Neural cell (in vitro differentiated cells): ENCODE measurements around the gene MS4A13. TPM values are rescaled to one million over a fixed set of nuclear protein-coding genes. Genes with fewer than 3 reads are reported as not detected.

Experiments
- H2AFZ ChIP-seq: fragments of 200-600, 300-800 bp; sonication (generic), shearing (Covaris generic); 2 replicates; pipeline ENCODE4 v1.6.0; 2014; ENCODE audit warnings: low read depth, mild to moderate bottlenecking, antibody characterized with exemption, low read length, moderate library complexity
- H3F3A ChIP-seq: fragments of 200-600 bp; shearing (Covaris generic); 2 replicates; pipeline ENCODE4 v1.6.1; 2016; ENCODE audit warnings: mild to moderate bottlenecking, moderate library complexity, mixed read lengths, antibody characterized with exemption, low read length; ENCODE audit not compliant: insufficient read depth, poor library complexity, severe bottlenecking
- H3K27ac ChIP-seq: fragments of 200-600, 300-800 bp; sonication (generic), shearing (Covaris generic); 2 replicates; pipeline ENCODE4 v1.5.1; 2014; ENCODE audit warnings: mild to moderate bottlenecking, low read length, moderate library complexity
- H3K27me3 ChIP-seq: fragments of 300-800, 200-600 bp; sonication (generic), shearing (Covaris generic); 2 replicates; pipeline ENCODE4 v1.6.0; 2014; ENCODE audit warnings: mild to moderate bottlenecking, low read depth, low read length, moderate library complexity; ENCODE audit not compliant: insufficient read depth
- H3K36me3 ChIP-seq: fragments of 300-800, 200-600 bp; sonication (generic), shearing (Covaris generic); 2 replicates; pipeline ENCODE4 v1.5.1; 2014; ENCODE audit warnings: mild to moderate bottlenecking, antibody characterized with exemption, low read length, moderate library complexity; ENCODE audit not compliant: insufficient read depth
- H3K4me2 ChIP-seq: fragments of 300-800, 200-600 bp; sonication (generic), shearing (Covaris generic); 2 replicates; pipeline ENCODE4 v1.6.0; 2014; ENCODE audit warnings: mild to moderate bottlenecking, low read length
- H3K4me3 ChIP-seq: fragments of 300-800, 200-600 bp; sonication (generic), shearing (Covaris generic); 2 replicates; pipeline ENCODE4 v1.5.1; 2014; ENCODE audit warnings: mild to moderate bottlenecking, low read length, moderate library complexity
- H3K79me2 ChIP-seq: fragments of 200-600 bp; shearing (Covaris generic); replicated peaks from 2 replicates; pipeline ENCODE4 v1.6.0; 2014; ENCODE audit warnings: mild to moderate bottlenecking, low read length, moderate library complexity; ENCODE audit not compliant: insufficient read depth
- H3K9ac ChIP-seq: fragments of 300-800, 200-600 bp; sonication (generic), shearing (Covaris generic); 2 replicates; pipeline ENCODE4 v1.6.1; 2016; ENCODE audit warnings: mild to moderate bottlenecking, low read length, mixed read lengths
- H3K9me2 ChIP-seq: fragments of 200-600 bp; shearing (Covaris generic); 2 replicates; pipeline ENCODE4 v1.6.1; 2016; ENCODE audit warnings: mild to moderate bottlenecking, low read length, mixed read lengths; ENCODE audit not compliant: insufficient read depth
- H3K9me3 ChIP-seq: fragments of 200-600, 300-800 bp; sonication (generic), shearing (Covaris generic); 2 replicates; pipeline ENCODE4 v1.6.1; 2016; ENCODE audit warnings: mild to moderate bottlenecking, mixed run types, low read length, moderate library complexity, mixed read lengths
- H4K20me1 ChIP-seq: fragments of 200-600 bp; shearing (Covaris generic); 2 replicates; pipeline ENCODE4 v1.6.1; 2016; ENCODE audit warnings: mild to moderate bottlenecking, mixed run types; ENCODE audit not compliant: insufficient read depth
- EP300 ChIP-seq: fragments of 450-650 bp; conservative IDR thresholded peaks from 2 replicates; pipeline ENCODE4 v1.6.1; 2014; ENCODE audit warnings: antibody characterized with exemption, mild to moderate bottlenecking, moderate library complexity; ENCODE audit not compliant: poor library complexity, severe bottlenecking
- EZH2 ChIP-seq: fragments of 200-600, 300-800 bp; shearing (Covaris generic), sonication (generic); IDR thresholded peaks from 2 replicates; pipeline ENCODE4 v1.6.1; 2014; ENCODE audit warnings: antibody characterized with exemption, low read length, borderline replicate concordance, mild to moderate bottlenecking; ENCODE audit not compliant: insufficient read depth, poor library complexity, severe bottlenecking
- MXI1 ChIP-seq: fragments of 450-650 bp; conservative IDR thresholded peaks from 2 replicates; pipeline ENCODE4 v1.6.1; 2014; ENCODE audit warnings: antibody characterized with exemption, mild to moderate bottlenecking; ENCODE audit not compliant: poor library complexity, severe bottlenecking
- POLR2AphosphoS5 ChIP-seq: IDR thresholded peaks from 2 replicates; pipeline ENCODE4 v1.6.1; 2012
- RAD21 ChIP-seq: fragments of 450-650 bp; conservative IDR thresholded peaks from 2 replicates; pipeline ENCODE4 v1.6.1; 2014; ENCODE audit warnings: antibody characterized with exemption, mild to moderate bottlenecking, moderate library complexity
- REST ChIP-seq: IDR thresholded peaks from 2 replicates; pipeline ENCODE4 v1.6.1; 2012; ENCODE audit warnings: borderline replicate concordance
- SMC3 ChIP-seq: fragments of 450-650 bp; conservative IDR thresholded peaks from 2 replicates; pipeline ENCODE4 v1.6.1; 2014; ENCODE audit warnings: antibody characterized with exemption, mild to moderate bottlenecking, moderate library complexity; ENCODE audit not compliant: poor library complexity
- TAF1 ChIP-seq: IDR thresholded peaks from 2 replicates; pipeline ENCODE4 v1.6.1; 2012; ENCODE audit warnings: low read depth
- polyA plus RNA-seq: library from polyadenylated mRNA; depleted of rRNA; stranded (reverse); fragments of >200 nt; gene quantifications from 2 replicates; pipeline ENCODE4 v1.2.3, GENCODE V29; 2014
- TF ChIP-seq, protein P1 (sequence below): fragments of 450-650 bp; IDR thresholded peaks from 2 replicates; pipeline ENCODE4 v1.5.1; 2014; ENCODE audit warnings: antibody characterized with exemption, mild to moderate bottlenecking, moderate library complexity; ENCODE audit not compliant: poor library complexity, severe bottlenecking

MS4A13 gene
- polyA plus RNA-seq, 1 donor from 2014 or later: not detected

- H3K4me2 ChIP-seq: no peak overlapping the region
- H3K79me2 ChIP-seq: no peaks in the 10 kb centered on the region
- no peak overlapping the region for H3K27ac ChIP-seq
- no peak overlapping the region for H3K4me3 ChIP-seq
- H4K20me1 ChIP-seq: no peaks in the 10 kb centered on the region
- H3K9ac ChIP-seq: no peak overlapping the region
- no peaks in the 10 kb centered on the region for H3F3A ChIP-seq
- H3K9me2 ChIP-seq: no peaks in the 10 kb centered on the region
- no peaks in the 10 kb centered on the region for H3K27me3 ChIP-seq
- no peaks in the 10 kb centered on the region for H3K9me3 ChIP-seq
- no peak for TF ChIP-seq POLR2AphosphoS5
- TF ChIP-seq MXI1: no peak
- no peak for TF ChIP-seq SMC3
- TF ChIP-seq RAD21: no peak
- TF ChIP-seq EZH2: no peak
- TF ChIP-seq, protein P1, sequence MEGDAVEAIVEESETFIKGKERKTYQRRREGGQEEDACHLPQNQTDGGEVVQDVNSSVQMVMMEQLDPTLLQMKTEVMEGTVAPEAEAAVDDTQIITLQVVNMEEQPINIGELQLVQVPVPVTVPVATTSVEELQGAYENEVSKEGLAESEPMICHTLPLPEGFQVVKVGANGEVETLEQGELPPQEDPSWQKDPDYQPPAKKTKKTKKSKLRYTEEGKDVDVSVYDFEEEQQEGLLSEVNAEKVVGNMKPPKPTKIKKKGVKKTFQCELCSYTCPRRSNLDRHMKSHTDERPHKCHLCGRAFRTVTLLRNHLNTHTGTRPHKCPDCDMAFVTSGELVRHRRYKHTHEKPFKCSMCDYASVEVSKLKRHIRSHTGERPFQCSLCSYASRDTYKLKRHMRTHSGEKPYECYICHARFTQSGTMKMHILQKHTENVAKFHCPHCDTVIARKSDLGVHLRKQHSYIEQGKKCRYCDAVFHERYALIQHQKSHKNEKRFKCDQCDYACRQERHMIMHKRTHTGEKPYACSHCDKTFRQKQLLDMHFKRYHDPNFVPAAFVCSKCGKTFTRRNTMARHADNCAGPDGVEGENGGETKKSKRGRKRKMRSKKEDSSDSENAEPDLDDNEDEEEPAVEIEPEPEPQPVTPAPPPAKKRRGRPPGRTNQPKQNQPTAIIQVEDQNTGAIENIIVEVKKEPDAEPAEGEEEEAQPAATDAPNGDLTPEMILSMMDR: no peak
- TF ChIP-seq TAF1: no peak
- no peak for TF ChIP-seq EP300
- TF ChIP-seq REST: no peak
- H3K36me3 ChIP-seq: no peaks in the 10 kb centered on the region
- no peak overlapping the region for H2AFZ ChIP-seq
These were observed 32.8 kb upstream of the MS4A13 start for GRCh38 chr11:60482361-60482760.

DNA sequence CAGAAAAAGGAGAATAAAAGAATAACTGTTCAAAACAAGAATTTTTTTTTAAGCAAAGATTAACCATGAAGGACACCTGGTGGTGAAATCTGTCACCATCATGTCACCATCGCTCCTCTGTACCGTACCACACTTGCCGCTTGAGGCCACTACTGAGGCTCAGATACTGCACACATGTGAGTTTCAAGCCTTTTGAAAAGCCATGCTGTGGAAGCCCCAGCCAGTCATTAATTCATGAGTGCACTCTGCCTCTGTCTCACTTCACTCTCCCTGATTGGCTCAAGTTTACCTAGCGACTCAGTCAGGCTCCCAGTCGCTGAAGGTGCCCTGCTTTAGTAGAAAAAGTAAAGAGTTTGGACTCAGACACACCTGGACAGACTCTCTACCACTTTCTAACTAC is 29.2 kb upstream of the MS4A13 start:
- Histone ChIP-seq H3K4me3 (no peak overlapping the region), H2AFZ (no peak overlapping the region), H3K4me2 (no peak overlapping the region), H3K79me2 (no peaks in the 10 kb centered on the region), H3K36me3 (no peaks in the 10 kb centered on the region), H3K9me2 (no peaks in the 10 kb centered on the region), H4K20me1 (no peaks in the 10 kb centered on the region), H3K27ac (no peak overlapping the region), H3K27me3 (no peaks in the 10 kb centered on the region), H3K9ac (no peak overlapping the region), H3F3A (no peaks in the 10 kb centered on the region), H3K9me3 (no peaks in the 10 kb centered on the region)
- TF ChIP-seq RAD21 (peak; percentile 19), EZH2 (no peak), SMC3 (peak; percentile 34), REST (no peak), EP300 (no peak)
- TF ChIP-seq, protein P1: peak; percentile 48
